ENCODE measurements around the gene TNMD.

Gene TNMD

GRCh38 chrX:100643956-100644860 lies 59.5 kb downstream of the TNMD start, which contains the start of gene SRPX2:
TSS of gene SRPX2 (plus strand) at chrX:100644199. CDS start at chrX:100646323, 2,124 bp downstream.
- DNase-seq (ENCODE audit: low read depth): peak; percentile 52
- TF ChIP-seq CTCF (IDR thresholded peaks at IDR 0.05; ENCODE audit: low read depth, low read length) (no peak), POLR2A (IDR thresholded peaks at IDR 0.05; ENCODE audit: extremely low read depth, insufficient read length) (no peak), MYC (IDR thresholded peaks at IDR 0.05; ENCODE audit: low read depth, low read length) (no peak)
- TF ChIP-seq, protein P1, sequence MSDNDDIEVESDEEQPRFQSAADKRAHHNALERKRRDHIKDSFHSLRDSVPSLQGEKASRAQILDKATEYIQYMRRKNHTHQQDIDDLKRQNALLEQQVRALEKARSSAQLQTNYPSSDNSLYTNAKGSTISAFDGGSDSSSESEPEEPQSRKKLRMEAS (IDR thresholded peaks at IDR 0.05; ENCODE audit: low read depth, low read length): no peak
- no peak within 1 kb of the TSS for H3K4me3 ChIP-seq (ENCODE audit: low read depth, low read length)

DNA sequence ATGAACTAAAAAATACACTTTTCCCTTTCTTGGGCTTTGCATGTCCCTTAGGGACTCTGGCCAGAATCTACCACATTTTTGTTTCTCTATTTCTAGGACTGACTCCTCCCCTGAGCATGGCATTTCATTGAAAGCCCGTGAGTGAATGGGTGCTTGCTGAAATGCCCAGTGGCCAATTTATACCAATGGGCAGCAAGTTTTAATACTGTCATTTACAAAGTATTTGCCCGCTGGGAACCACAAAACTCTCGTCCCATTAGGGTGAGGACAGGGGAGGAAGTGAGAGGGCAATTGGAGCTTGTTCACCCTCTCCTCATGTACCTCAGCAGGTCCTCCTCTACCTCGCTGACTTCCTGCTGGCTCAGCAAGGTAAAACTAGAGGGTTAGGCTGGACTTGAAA lies 60.4 kb downstream of the TNMD start:
- no peak overlapping the region for H3K4me3 ChIP-seq (ENCODE audit: low read depth, low read length)
- no peak for DNase-seq (ENCODE audit: low read depth)
- TF ChIP-seq CTCF (IDR thresholded peaks at IDR 0.05; ENCODE audit: low read depth, low read length): no peak
- TF ChIP-seq, protein P1 (IDR thresholded peaks at IDR 0.05; ENCODE audit: low read depth, low read length): no peak

- no peak overlapping the region for H3K4me3 ChIP-seq (ENCODE audit: low read depth, low read length)
- DNase-seq (ENCODE audit: low read depth): no peak
- TF ChIP-seq CTCF (IDR thresholded peaks at IDR 0.05; ENCODE audit: low read depth, low read length) (no peak), POLR2A (IDR thresholded peaks at IDR 0.05; ENCODE audit: extremely low read depth, insufficient read length) (no peak), MYC (IDR thresholded peaks at IDR 0.05; ENCODE audit: low read depth, low read length) (no peak)
- TF ChIP-seq, protein P1 (IDR thresholded peaks at IDR 0.05; ENCODE audit: low read depth, low read length): no peak
These were observed 62.4 kb downstream of the TNMD start for GRCh38 chrX:100647095-100647494.

GRCh38 chrX:100647739-100648138 lies 63.0 kb downstream of the TNMD start:
- no peak for TF ChIP-seq POLR2A (IDR thresholded peaks at IDR 0.05; ENCODE audit: extremely low read depth, insufficient read length)
- TF ChIP-seq CTCF (IDR thresholded peaks at IDR 0.05; ENCODE audit: low read depth, low read length): no peak
- TF ChIP-seq, protein P1 (IDR thresholded peaks at IDR 0.05; ENCODE audit: low read depth, low read length): no peak
- TF ChIP-seq MYC (IDR thresholded peaks at IDR 0.05; ENCODE audit: low read depth, low read length): no peak
- DNase-seq (ENCODE audit: low read depth): no peak
- H3K4me3 ChIP-seq (ENCODE audit: low read depth, low read length): no peak overlapping the region

GRCh38 chrX:100648458-100649417 lies 64.0 kb downstream of the TNMD start:
- no peak overlapping the region for H3K4me3 ChIP-seq (ENCODE audit: low read depth, low read length)
- no peak for TF ChIP-seq POLR2A (IDR thresholded peaks at IDR 0.05; ENCODE audit: extremely low read depth, insufficient read length)
- TF ChIP-seq CTCF (IDR thresholded peaks at IDR 0.05; ENCODE audit: low read depth, low read length): no peak
- no peak for TF ChIP-seq MYC (IDR thresholded peaks at IDR 0.05; ENCODE audit: low read depth, low read length)
- TF ChIP-seq, protein P1 (IDR thresholded peaks at IDR 0.05; ENCODE audit: low read depth, low read length): no peak
- DNase-seq (ENCODE audit: low read depth): no peak
